HFF-Myc (cell line): Measurements from ENCODE around the gene IGSF11.
"Not testable (repeated sequence)": the region's sequence is repeated elsewhere in the genome, so short reads cannot be mapped to it uniquely, and the experiment has no call there.

Experiments used
- DNase-seq: peaks from one replicate; pipeline ENCODE4 v3.0.0-alpha.2; 2011; ENCODE audit warnings: low read depth; ENCODE audit errors: extremely low read depth
- H3K4me3 ChIP-seq: replicated peaks from 2 replicates; pipeline ENCODE4 v1.5.1; 2011; ENCODE audit warnings: low read depth, mild to moderate bottlenecking, control low read depth, low read length
- CTCF ChIP-seq: IDR thresholded peaks from 2 replicates; pipeline ENCODE4 v1.5.1; 2012; ENCODE audit warnings: mild to moderate bottlenecking, low read depth, low read length, control low read depth; ENCODE audit errors: missing control alignments

IGSF11 gene

GRCh38 chr3:118868051-118868450 is 166.6 kb downstream of the IGSF11 start:
- no peak overlapping the region for H3K4me3 ChIP-seq
- TF ChIP-seq CTCF: no peak
- no peak for DNase-seq

- H3K4me3 ChIP-seq: no peak overlapping the region
- TF ChIP-seq CTCF: no peak
- DNase-seq: no peak
Observed at GRCh38 chr3:118863731-118864322, 170.8 kb downstream of the IGSF11 start.

GRCh38 chr3:118859950-118860349 is 174.7 kb downstream of the IGSF11 start:
- TF ChIP-seq CTCF: no peak
- H3K4me3 ChIP-seq: no peak overlapping the region
- DNase-seq: no peak

GRCh38 chr3:118851466-118852193 is 183.0 kb downstream of the IGSF11 start:
- DNase-seq, H3K4me3 ChIP-seq: not testable (repeated sequence)

GRCh38 chr3:118850687-118851086 is 184.0 kb downstream of the IGSF11 start:
- no peak for DNase-seq
- TF ChIP-seq CTCF: no peak

More at GRCh38 chr3:118850687-118851086, 184.0 kb downstream of the IGSF11 start:
- H3K4me3 ChIP-seq: no peak overlapping the region
